22Rv1 (cell line): ENCODE measurements around the gene FHOD3.

ENCODE experiments used
- ZFX ChIP-seq: fragments of 450-650 bp; IDR thresholded peaks from 2 replicates; pipeline ENCODE4 v1.6.1; 2017; ENCODE audit warnings: antibody characterized with exemption, borderline replicate concordance
- TF ChIP-seq, protein P1 (sequence below): fragments of 450-650 bp; IDR thresholded peaks from 2 replicates; pipeline ENCODE4 v1.5.1; 2017; ENCODE audit warnings: mild to moderate bottlenecking

DNA sequence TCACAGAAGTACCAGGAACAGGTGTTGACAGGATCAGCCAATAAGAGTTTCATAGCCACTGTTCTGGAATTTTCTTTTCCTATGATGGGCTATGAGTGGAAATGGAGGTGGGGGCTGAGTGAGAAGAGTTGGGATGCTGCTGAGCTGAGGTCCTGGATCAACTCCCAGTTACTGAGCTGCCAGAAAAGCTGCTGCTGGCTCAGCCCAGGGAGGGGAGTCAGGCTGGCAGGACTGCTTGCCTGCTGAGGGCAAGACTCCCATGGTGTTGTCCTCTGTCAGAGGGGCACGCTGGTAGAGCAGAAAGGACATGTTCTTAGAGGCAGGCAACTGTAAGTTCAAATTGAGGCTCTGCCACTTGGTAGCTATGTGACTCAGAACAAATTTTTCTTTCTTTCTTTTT is 519.5 kb downstream of the FHOD3 start:
- no peak for TF ChIP-seq ZFX
- TF ChIP-seq, protein P1, sequence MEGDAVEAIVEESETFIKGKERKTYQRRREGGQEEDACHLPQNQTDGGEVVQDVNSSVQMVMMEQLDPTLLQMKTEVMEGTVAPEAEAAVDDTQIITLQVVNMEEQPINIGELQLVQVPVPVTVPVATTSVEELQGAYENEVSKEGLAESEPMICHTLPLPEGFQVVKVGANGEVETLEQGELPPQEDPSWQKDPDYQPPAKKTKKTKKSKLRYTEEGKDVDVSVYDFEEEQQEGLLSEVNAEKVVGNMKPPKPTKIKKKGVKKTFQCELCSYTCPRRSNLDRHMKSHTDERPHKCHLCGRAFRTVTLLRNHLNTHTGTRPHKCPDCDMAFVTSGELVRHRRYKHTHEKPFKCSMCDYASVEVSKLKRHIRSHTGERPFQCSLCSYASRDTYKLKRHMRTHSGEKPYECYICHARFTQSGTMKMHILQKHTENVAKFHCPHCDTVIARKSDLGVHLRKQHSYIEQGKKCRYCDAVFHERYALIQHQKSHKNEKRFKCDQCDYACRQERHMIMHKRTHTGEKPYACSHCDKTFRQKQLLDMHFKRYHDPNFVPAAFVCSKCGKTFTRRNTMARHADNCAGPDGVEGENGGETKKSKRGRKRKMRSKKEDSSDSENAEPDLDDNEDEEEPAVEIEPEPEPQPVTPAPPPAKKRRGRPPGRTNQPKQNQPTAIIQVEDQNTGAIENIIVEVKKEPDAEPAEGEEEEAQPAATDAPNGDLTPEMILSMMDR, result no peak
